ENCODE data around the gene RAD51B. TPM values are rescaled to one million over a fixed set of nuclear protein-coding genes. Genes with fewer than 3 reads are reported as not detected.

The RAD51B gene
- total RNA-seq, 2 donors from 2014 or later: 37.0 to 49.7 TPM

DNA sequence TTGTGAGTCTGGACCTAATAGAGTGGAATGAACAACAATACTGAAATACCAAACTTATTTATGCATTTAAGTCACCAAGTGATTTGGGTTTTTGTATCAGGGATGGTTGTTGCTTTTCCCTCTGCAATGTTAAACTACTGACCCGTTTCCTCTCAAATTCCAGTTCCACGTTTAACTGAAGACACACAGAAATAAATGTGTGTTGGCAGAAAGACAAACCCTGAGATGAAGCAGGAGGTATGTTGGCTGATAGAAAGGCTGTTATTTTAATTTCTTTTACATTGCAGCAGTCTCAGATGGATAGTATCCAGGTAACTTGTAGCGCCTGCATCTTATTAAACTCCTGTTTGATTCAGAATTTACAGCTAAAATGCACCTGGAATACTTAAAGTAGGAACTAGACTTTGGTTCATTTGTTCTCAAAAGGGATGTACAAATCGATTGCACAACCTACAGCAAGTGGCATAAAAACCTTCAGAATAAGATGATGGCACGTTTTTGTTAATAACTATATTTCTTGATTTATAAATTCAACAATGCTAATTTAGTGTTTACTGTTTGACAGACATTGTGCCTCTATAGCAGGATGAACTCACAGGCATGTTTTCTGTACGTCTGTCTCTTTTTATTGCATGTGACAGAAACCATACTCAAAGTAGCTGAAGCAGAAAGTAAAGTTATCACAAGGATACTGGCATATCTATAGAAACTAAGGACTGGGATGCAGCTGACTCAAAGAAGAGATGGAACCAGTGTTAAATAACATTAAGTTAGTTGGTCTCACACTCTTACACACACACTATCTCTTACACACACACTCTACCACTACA, 567.6 kb downstream of the RAD51B start:
- ATAC-seq (replicated peaks): no peak
- Mint-ChIP-seq H3K27ac (no peak overlapping the region), H3K27me3 (no peaks in the 10 kb centered on the region), H3K4me3 (no peak overlapping the region), H3K9me3 (no peaks in the 10 kb centered on the region), H3K36me3 (ENCODE audit: low read depth) (no peaks in the 10 kb centered on the region), H3K4me1 (peaks cover 8% of the 10 kb centered on the region)

DNA sequence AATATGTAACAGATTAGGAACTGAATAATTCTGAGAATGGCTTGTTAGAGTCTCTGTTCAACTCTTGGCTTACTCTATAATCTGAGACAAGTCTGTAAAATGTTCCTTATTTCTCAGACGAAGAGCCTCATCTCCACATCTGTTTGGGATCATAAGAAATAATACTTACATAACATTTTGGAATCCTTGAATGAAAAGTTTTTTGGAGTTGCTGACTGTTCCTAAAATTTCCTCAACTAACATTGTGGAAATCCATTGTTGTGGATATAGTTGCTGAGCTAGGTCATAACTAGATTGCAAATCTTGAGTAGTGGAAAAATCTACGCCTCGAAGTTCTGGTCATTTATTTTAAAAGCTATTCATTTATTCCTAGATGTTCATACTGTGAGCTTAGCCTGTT, 570.4 kb downstream of the RAD51B start:
- no peaks in the 10 kb centered on the region for H3K27me3 Mint-ChIP-seq
- ATAC-seq (replicated peaks): no peak
- no peak overlapping the region for H3K27ac Mint-ChIP-seq
- peaks cover 20% of the 10 kb centered on the region for H3K4me1 Mint-ChIP-seq
- H3K36me3 Mint-ChIP-seq (ENCODE audit: low read depth): no peaks in the 10 kb centered on the region
- no peaks in the 10 kb centered on the region for H3K9me3 Mint-ChIP-seq
- no peak overlapping the region for H3K4me3 Mint-ChIP-seq

DNA sequence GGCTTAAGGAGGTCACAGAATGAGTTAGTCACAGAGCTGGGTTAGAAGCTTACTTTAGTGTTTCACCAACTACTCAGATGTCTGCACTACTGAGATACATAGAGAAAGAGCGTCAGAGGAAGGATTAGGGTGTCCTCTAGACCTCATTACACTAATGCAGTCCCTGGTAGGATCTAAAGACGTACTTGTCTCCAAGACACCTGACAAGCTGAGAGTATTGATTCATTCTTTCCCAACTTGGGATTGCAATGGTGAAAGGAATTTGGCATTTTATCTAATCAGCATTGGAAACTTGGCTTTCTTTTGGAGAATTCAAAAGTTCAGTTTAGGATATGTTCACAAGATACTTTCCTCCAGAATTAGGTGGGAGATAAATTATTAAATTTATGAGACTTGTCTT, 571.2 kb downstream of the RAD51B start:
- Mint-ChIP-seq H3K27me3 (no peaks in the 10 kb centered on the region), H3K9me3 (no peaks in the 10 kb centered on the region), H3K4me3 (no peak overlapping the region), H3K36me3 (ENCODE audit: low read depth) (no peaks in the 10 kb centered on the region), H3K4me1 (peaks cover 25% of the 10 kb centered on the region), H3K27ac (no peak overlapping the region)
- no peak for ATAC-seq (replicated peaks)

DNA sequence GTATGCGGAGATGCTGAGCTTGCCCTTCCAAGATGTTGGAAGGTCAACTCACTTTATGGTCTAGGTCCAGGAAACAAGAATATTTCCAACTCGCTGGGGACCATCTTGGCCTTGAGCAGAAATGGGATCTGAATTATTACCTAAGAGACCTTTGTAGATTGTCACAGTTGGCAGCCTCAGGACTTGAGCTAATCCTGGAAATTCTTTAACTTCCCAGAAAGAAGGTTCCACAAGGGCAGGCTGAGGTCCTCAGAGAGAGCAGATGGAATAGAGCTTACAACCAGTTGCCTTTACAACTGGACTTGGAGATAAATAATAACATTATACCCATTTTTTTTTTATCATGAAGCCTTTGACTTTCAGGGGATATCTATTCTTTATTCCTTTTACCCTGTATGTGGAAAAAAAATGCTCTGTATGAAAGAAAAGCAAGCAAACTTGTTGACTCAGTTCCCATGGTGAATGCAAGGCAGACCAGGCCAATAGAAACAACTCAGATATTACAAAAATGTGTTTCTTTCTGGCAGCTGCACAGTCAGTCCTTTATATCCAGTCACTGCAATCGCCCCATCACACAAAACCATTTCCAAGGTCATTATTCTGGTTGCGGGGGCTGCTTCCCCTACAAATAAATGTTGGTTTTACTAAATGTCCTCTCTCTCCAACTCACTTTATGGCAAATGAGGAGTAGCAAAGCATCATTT, 571.9 kb downstream of the RAD51B start:
- Mint-ChIP-seq H3K27me3 (no peaks in the 10 kb centered on the region), H3K4me3 (no peak overlapping the region), H3K36me3 (ENCODE audit: low read depth) (no peaks in the 10 kb centered on the region), H3K4me1 (peaks cover 26% of the 10 kb centered on the region), H3K27ac (no peak overlapping the region), H3K9me3 (no peaks in the 10 kb centered on the region)
- ATAC-seq (replicated peaks): no peak

DNA sequence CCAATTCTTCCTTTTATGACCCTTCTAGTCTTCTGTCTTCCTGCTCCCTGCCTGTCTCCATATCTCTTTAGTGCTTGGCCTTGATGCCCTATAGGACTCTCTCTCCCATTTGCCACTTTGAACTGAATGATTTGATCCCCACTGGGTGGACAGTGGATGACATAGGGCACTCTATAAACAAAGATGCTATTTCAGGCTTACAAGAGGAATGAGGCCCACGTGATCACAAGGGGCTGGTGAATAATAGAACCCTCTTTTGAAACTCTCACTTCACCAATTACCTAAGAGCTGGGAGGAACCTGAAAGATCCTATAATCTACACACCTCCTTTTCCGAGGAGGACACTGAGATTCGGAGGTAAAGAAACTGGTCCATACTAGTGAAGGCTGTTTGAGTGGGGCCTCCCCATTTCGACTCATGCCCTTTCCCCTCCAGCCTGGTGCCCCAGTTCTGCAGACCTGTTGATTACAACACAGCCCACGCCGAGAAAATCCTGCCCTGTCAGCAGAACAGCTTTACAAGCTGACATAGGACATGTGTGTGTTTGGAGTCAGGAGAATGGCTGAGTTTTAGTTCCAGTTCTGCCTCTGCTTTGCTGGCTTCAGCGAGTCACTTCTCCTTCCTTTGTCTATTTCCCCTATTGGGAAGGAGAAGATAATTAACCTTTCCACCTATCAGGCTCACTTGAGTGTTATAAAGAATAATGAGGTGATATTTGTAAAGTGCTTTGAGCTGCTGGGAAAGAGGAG, 573.0 kb downstream of the RAD51B start:
- peak overlapping the region; percentile 38 for H3K27ac Mint-ChIP-seq
- H3K4me1 Mint-ChIP-seq: peaks cover 26% of the 10 kb centered on the region
- H3K9me3 Mint-ChIP-seq: no peaks in the 10 kb centered on the region
- H3K27me3 Mint-ChIP-seq: no peaks in the 10 kb centered on the region
- peak overlapping the region; percentile 58 for H3K4me3 Mint-ChIP-seq
- peak; percentile 76 for ATAC-seq (replicated peaks)
- no peaks in the 10 kb centered on the region for H3K36me3 Mint-ChIP-seq (ENCODE audit: low read depth)

DNA sequence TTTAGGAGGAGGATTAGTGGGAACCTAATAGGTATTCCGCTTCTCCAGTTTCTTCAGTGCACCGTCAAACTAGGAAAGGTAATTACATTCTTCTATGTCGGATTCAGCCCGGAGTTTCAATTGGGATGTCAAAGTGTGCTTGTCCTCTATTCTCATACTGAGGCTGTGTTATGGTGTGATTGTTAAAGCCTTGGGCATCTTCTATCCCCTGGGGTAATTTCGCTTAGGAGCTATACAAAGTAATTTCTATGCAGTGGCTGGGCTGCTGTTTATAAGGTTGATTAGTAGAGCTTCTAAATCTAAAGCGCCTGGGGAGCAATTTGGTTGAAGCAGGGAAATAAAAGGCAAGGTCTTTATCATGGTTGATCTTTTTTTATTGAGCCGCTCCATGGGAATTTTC, 573.7 kb downstream of the RAD51B start:
- H3K27ac Mint-ChIP-seq: peak overlapping the region; percentile 53
- no peak for ATAC-seq (replicated peaks)
- no peaks in the 10 kb centered on the region for H3K27me3 Mint-ChIP-seq
- H3K9me3 Mint-ChIP-seq: no peaks in the 10 kb centered on the region
- H3K36me3 Mint-ChIP-seq (ENCODE audit: low read depth): no peaks in the 10 kb centered on the region
- H3K4me1 Mint-ChIP-seq: peaks cover 26% of the 10 kb centered on the region
- peak overlapping the region; percentile 58 for H3K4me3 Mint-ChIP-seq

DNA sequence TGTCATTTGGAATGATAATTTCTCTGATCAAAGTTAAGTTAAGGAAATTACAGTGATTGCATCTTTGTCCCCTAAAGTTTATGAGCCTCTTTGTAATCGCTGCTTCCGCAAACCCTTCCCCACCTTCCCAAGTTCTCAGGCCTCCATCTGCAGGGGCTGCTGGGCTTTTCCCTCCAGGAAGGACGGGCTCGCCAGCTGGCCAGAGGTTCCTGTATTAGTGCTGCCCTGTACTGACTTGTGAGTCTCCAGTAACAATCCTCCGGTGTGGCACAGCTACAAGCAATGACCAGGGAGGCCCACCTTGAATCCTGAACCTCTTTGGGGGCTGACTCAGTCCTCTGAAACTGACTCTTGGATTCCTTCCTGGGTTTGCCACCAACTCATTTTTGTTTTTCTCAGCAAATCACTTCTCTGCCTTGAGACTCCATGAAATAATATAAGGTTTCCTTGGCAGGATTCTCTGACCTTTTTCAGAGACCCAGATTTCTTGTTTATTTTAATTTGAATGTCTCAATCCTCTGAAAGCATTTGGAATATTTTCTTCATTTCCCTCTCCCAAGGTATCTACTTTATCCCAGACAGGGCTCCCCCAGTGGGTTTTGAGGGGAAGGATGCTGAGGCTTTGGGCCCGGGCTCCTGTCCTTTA, 574.7 kb downstream of the RAD51B start:
- peak overlapping the region; percentile 53 for H3K27ac Mint-ChIP-seq

DNA sequence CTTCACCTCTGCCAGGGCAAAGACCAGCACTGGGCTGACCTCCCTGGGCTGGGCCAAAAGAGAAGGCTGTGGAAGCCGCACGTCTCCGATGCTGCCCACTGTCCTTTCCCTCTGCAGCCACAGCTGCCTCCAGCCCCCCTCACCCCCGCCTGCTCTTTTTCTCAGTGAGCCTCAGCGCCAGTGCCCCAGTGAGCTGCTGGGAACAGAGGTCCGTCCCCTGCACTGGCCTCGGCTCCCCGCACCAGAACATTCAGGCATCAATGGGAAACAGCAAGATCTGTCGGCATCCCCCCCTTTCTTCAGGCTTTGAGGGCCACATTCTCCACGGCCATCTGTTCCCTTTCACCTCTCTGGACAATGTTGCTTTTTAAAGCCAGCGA, 575.2 kb downstream of the RAD51B start:
- no peak overlapping the region for H3K4me3 Mint-ChIP-seq
- H3K9me3 Mint-ChIP-seq: no peaks in the 10 kb centered on the region
- no peaks in the 10 kb centered on the region for H3K36me3 Mint-ChIP-seq (ENCODE audit: low read depth)
- no peak for ATAC-seq (replicated peaks)
- no peaks in the 10 kb centered on the region for H3K27me3 Mint-ChIP-seq
- H3K4me1 Mint-ChIP-seq: peaks cover 26% of the 10 kb centered on the region
- peak overlapping the region; percentile 63 for H3K27ac Mint-ChIP-seq

More for the DNA sequence above, 574.7 kb downstream of the RAD51B start:
- H3K4me3 Mint-ChIP-seq: no peak overlapping the region
- peaks cover 26% of the 10 kb centered on the region for H3K4me1 Mint-ChIP-seq
- no peaks in the 10 kb centered on the region for H3K27me3 Mint-ChIP-seq
- no peaks in the 10 kb centered on the region for H3K9me3 Mint-ChIP-seq
- no peaks in the 10 kb centered on the region for H3K36me3 Mint-ChIP-seq (ENCODE audit: low read depth)
- no peak for ATAC-seq (replicated peaks)

DNA sequence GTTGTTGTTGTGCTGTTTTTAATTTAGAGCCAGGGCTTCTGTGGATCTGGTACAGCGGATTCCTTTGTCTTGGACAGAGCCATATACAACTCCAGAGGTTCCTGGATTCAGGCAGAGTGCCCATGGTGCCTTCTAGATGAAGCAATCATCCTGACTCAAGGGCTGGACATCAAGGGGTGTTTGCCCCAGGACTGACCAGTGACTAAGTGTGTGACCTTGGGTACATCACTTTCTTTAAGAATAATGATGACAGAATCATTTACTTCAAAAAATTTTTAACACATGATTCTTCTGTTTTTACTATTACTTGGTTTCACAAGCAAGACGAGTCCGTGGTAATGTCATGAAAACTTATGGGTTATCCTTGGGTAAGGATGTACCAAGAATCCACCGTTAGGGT, 576.0 kb downstream of the RAD51B start:
- H3K9me3 Mint-ChIP-seq: no peaks in the 10 kb centered on the region
- no peak overlapping the region for H3K4me3 Mint-ChIP-seq

DNA sequence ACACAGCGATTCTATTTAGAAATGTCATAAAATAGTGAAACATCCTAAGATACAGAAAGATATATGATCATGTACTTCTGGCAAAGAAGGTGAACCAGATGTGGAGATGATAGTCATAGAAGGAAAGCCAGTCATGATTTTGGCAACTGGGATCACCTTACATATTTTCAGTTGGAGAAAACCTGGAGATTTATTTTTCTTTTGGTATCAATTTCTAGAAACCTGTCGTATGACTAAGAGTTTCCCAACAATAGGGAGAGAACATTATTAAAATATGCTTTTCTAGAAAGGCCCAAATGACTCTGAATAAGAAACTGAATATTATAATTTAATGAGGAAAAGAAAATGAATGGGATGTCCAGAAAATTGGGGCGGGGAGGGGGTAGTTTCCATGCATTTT, 576.9 kb downstream of the RAD51B start:
- no peaks in the 10 kb centered on the region for H3K36me3 Mint-ChIP-seq (ENCODE audit: low read depth)
- H3K27ac Mint-ChIP-seq: no peak overlapping the region
- no peaks in the 10 kb centered on the region for H3K9me3 Mint-ChIP-seq

More for the DNA sequence above, 576.0 kb downstream of the RAD51B start:
- Mint-ChIP-seq H3K27me3 (no peaks in the 10 kb centered on the region), H3K36me3 (ENCODE audit: low read depth) (no peaks in the 10 kb centered on the region), H3K27ac (peak overlapping the region; percentile 63), H3K4me1 (peaks cover 26% of the 10 kb centered on the region)
- ATAC-seq (replicated peaks): no peak

DNA sequence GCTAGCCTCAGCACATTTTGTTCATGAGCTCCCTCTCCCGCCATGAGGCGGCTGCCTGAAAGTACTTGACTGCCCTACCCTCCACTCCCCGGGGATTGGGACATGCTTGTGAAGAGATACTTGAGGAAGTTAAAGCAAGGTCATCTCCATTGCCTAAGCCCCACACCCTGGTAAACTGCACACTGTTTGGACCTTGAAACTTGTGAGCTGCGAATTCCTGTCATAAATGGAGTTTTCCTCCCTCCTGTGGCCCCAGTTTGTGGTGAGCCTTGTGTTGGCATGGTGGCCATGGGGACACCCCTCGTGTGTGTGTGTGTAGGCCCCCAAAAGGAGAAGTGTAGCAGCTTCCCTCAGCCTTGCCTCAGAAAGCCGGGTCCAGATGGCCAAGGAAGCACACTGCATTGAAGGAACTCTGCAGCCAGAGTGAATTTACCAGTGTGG, 577.8 kb downstream of the RAD51B start:
- no peak for ATAC-seq (replicated peaks)
- H3K36me3 Mint-ChIP-seq (ENCODE audit: low read depth): no peaks in the 10 kb centered on the region
- no peaks in the 10 kb centered on the region for H3K27me3 Mint-ChIP-seq
- no peak overlapping the region for H3K27ac Mint-ChIP-seq
- H3K9me3 Mint-ChIP-seq: no peaks in the 10 kb centered on the region
- H3K4me1 Mint-ChIP-seq: peaks cover 22% of the 10 kb centered on the region
- H3K4me3 Mint-ChIP-seq: no peak overlapping the region

More for the DNA sequence above, 576.9 kb downstream of the RAD51B start:
- Mint-ChIP-seq H3K4me3 (no peak overlapping the region), H3K4me1 (peaks cover 26% of the 10 kb centered on the region), H3K27me3 (no peaks in the 10 kb centered on the region)
- ATAC-seq (replicated peaks): no peak

DNA sequence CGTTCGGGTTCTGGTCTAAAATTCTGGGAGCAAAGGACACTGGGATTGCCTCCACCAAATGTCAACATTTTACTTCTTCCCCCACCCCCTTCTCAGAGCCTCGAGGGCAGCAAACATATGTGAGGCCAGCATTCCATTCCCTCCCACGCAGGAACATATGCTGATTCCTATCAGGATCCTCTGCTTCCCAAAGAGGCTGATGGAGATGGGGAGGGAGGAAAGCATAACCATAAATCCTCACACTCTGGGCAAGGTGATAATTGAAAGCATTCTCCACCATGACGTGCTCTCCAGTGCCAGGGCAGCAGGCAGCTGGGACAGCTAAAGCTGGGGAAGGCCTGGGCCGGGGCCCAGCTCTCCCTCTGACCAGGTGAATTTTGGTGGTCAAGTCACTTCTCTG, 578.2 kb downstream of the RAD51B start:
- H3K4me3 Mint-ChIP-seq: no peak overlapping the region
- ATAC-seq (replicated peaks): no peak
- H3K27me3 Mint-ChIP-seq: no peaks in the 10 kb centered on the region
- no peaks in the 10 kb centered on the region for H3K36me3 Mint-ChIP-seq (ENCODE audit: low read depth)
- no peaks in the 10 kb centered on the region for H3K9me3 Mint-ChIP-seq
- H3K27ac Mint-ChIP-seq: peak overlapping the region; percentile 64
- peaks cover 18% of the 10 kb centered on the region for H3K4me1 Mint-ChIP-seq

DNA sequence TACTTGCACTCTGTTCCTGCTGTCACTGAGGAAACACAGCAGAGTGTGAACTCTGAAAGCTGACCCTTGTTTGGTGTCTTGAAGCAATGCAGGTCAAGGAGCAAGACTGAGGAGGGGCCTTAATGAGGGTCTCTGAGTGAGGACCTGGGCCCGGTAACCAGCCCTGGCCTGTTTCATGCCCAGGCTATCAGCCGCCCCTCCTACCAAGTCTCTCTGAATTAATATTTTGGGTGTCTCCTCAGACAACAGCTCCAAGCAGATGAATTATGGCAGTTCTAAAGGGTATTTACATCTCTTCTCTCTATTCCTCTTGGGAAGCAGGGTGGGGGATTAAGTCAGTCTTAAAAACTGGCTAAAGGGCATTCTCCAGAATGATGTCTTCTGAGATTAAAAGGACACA, 578.8 kb downstream of the RAD51B start:
- Mint-ChIP-seq H3K9me3 (no peaks in the 10 kb centered on the region), H3K36me3 (ENCODE audit: low read depth) (no peaks in the 10 kb centered on the region), H3K27ac (peak overlapping the region; percentile 64), H3K4me1 (peaks cover 13% of the 10 kb centered on the region), H3K4me3 (no peak overlapping the region), H3K27me3 (no peaks in the 10 kb centered on the region)
- ATAC-seq (replicated peaks): no peak

DNA sequence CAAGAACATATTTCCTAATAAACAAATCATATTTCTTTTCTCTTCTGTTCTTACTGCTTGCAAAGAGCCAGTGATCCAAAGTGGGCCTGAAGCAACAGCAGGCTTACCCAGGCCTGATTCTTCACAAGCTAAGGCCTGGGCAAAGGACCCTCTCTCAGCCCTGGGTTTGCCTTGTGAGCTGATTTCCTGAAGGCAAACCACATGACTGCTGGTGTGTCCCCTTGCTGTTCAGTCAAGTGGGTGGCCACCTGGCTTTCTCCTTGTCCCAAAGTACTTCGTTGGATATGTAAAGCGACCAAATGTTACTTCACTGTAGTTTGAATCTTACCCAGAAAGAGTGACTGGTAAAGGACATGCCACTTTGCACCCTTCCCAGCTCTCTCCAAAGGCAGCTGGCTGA, 580.4 kb downstream of the RAD51B start:
- H3K27ac Mint-ChIP-seq: peak overlapping the region; percentile 80
- H3K9me3 Mint-ChIP-seq: no peaks in the 10 kb centered on the region
- peak overlapping the region; percentile 75 for H3K4me3 Mint-ChIP-seq
- peaks cover 20% of the 10 kb centered on the region for H3K4me1 Mint-ChIP-seq
- H3K27me3 Mint-ChIP-seq: no peaks in the 10 kb centered on the region
- H3K36me3 Mint-ChIP-seq (ENCODE audit: low read depth): no peaks in the 10 kb centered on the region
- no peak for ATAC-seq (replicated peaks)

Data from activated T-helper 17 cell treated with anti-CD3 and anti-CD28 coated beads, Interleukin-2, amount 50 U/mL, for 72 hours (primary cell).